NCI-H1436 (cell line): Measurements from ENCODE around the gene PRKCH.

Source experiments
- DNase-seq: peaks from one replicate; lab custom pipeline; 2025; lab: John Stamatoyannopoulos, UW

Gene PRKCH

DNA sequence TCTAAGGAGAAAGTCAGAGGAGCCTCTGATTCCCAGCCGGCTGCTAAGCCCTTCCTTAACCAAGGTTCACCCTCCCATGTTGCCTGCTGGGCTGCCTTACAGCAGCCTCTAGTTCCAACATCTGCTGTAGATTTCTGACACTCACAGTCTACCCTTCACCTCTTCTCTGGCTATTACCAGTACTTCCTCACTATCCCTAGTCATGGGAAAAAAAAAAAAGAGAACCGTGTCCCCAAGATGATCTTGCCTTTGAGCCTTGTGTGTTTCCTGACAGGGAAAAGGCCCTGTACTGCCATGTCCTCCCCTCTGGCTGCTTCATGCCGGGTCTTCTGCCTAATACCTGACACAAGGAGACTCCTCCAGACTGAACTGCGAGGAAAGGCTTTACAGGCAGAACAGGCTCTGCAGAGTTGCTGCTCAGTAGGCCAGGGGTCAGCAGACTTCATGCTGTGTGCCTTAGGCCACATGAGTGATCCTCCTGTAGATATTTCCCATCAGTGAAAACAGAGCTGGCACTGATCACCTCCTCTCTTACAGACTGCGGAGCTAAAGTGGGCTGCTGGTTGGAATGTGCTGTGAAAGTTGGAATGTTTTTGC, 46.8 kb downstream of the PRKCH start:
- no peak for DNase-seq

DNA sequence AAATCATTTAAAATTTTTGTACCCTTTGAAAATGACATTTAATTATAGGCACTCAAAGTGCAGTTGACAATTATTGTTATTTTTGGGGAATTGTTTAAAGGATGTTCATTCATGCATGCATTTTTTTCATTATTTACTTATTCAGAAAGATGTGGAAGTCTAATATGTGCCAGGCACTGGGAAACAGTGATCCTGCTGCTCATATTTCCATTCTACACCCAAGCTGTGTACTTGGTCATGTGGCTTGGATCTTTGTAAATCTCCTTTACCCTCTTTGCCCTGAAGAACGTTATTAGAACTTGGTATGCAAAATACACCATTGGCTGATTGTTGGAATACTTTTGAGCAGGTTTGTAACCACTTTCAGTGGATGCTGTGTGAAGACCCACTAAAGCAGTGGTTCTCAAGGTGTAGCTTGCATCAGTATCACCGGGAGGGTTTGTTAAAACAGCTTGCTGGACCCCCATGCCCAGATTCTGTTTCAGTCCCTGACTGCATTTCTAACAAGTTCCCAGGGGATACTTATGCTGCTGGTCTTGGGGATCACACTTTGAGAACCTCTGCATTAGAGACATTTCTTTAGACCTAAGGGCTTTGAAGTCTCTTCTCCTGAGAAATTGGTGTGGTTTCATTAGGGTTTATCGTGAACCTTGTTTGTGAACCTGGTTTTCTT, 47.5 kb downstream of the PRKCH start:
- no peak for DNase-seq

DNA sequence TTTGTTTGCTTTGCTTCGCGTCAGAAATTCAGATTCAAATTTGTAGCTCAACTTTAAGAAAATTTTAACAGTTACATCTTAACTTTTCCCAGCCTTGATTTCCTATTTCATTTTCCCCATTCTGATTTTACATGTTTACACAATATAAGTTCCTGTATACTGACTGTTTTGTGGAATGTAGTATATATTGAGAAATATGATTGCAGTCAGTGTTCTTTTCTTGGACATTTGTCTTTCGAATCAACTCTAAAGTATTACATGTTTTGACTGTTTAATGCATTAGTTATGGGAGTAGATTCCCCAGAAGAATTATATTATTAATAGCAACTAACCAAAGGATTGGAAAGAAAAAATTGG, 48.1 kb downstream of the PRKCH start:
- DNase-seq: no peak

DNA sequence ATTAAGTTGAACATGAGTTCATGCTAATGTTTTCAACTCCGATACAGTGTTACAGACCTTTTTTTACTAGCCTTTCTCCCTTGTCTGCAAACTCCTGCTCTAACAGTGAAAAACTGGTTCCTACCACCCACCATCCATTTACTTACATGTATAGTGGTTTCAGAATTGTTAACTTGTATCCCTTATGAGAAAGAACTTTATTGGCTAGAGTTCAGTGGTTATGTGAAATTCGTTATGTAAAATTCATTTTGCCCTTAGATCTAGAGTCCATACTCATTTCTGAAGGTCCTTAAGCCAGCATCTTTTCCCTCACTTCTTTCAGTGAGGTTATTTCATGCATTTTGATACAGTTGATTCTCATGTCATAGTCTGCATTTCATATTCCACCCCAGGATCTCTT, 51.0 kb downstream of the PRKCH start:
- DNase-seq: no peak

DNA sequence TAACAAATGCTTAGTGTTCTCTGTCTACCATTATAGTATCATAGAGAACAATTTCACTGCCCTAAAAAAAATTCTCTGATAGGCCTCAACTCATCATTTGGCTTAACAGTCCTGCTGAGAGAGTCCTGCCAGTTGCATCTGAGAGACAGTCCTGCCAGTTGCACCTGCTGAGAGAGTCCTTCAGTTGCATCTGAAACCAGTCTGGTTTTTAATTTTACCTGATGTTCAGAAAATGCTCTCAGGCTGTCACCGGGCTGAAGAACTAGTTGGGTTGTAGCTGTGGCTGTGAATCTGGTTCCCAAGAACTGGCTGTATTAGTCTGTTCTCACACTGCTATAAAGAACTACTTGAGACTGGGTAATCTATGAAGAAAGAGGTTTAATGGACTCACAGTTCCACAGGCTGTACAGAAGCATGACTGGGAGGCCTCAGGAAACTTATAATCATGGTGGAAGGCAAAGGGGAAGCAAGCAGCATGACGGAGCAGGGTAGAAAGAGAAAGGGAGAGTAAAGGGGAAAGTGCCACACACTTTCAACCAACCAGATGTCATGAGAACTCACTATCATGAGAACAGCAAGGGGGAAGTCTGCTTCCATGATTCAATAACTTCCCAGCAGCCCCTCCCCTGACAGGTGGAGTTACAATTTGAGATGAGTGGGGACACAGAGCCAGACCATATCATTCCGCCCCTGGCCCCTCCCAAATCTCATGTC, 51.6 kb downstream of the PRKCH start:
- DNase-seq: no peak

DNA sequence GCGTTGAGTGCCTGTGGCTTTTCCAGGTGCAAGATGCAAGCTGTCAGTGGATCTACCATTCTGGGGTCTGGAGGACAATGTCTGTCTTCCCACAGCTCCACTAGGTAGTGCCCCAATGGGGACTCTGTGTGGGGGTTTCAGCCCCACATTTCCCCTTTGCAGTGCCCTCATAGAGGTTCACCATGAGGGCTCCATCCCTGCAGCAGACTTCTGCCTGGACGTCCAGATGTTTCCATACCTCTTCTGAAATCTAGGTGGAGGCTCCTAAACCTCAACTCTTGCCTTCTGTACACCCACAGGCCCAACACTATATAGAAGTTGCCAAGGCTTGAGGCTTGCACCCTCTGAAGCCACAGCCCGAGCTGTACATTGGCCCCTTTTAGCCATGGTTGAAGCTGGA, 52.9 kb downstream of the PRKCH start:
- no peak for DNase-seq

DNA sequence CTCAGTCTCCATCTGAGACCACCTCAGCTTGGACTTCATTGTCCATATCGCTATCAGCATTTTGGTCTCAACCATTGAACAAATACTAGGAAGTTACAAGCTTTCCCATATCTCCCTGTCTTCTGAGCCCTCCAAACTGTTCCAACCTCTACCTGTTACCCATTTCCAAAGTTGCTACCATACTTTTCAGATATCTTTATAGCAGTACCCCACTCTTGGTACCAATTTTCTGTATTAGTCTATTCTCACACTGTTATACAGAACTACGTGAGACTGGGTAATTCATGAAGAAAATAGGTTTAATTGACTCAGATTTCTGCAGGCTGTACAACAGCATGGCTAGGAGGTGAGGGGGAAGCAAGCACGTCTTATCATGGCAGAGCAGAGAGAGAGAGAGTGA, 53.8 kb downstream of the PRKCH start:
- DNase-seq: no peak

DNA sequence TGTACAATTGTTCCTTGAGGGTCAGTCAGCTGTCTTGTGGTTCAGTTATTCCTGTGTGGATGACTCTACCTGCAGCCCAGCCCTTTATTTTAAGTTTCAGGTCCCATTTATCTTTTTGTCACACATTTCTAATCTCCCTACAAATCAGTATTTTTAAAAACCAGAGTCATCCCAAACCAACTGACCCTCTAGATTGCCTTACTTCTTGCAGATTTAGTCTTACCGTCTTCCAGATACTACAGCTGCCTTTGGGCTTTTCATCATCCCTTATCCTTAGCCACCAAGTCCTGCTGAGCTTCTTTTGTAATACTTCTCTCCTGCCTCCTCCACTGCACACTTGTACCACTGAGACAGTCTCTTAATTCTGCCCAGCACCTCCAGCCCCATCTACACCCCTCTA, 54.9 kb downstream of the PRKCH start:
- no peak for DNase-seq

DNA sequence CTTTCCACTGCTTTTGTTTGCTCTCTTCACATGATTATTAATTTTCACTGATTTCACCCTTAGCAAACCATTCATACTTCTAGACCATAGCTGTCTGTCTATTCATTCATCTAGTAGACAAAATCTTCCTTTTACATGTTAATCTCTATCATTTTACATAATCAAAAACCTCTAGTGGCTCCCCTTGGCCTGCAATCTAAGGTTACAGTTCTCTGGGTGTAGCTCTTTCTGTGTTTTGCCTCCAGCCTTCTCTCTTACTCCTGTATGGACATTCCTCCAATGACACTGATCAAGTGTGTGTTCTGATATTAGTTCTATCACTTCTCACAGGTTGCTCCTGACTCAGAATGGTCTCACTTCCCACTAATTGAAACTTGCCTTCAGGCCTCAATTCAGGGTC, 56.4 kb downstream of the PRKCH start:
- no peak for DNase-seq

DNA sequence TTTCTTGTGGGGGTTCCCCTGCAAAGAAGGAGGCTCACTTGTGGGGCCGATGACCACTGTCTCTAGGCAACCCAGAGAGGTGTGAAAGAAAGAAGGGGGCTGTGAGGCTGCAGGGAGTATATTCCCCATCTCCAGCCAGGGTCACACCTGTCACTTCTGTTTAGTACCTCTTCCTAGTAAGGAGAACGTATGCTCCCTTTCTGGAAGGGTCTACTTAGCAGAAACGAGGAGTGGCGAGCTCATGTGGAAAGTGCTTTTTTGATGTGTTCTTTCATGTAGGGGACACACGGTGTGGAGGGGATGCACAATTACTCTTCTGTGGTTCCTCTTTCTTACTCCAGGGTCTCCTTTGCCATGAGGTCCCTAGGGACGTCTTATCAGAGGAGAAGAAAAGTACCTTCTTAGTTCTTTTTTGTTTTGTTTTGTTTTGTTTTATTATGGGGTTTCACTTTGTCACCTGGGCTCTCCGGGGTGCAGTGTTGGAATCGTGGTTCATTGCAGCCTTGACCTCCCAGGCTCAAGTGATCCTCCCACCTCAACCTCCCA, 58.3 kb downstream of the PRKCH start:
- DNase-seq: no peak

DNA sequence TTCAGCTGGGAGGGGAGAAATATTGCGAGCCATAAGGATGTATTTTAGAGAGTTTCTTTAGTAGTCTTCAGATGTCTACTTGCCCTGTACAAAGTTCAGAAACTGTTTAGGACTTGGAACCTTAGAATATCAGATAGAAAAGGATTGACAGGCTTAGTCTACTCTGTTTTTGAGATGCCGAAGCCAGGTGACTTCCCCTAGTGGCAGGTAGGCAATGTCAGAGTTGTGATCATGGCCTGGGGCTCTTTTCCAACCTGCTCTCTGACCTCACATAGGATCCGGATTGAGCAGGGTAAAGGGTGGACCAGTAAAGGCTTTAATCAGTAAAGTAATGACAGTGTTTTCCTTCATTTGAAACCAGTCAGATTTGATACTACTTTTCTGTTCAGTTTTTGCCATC, 59.6 kb downstream of the PRKCH start:
- DNase-seq: no peak

DNA sequence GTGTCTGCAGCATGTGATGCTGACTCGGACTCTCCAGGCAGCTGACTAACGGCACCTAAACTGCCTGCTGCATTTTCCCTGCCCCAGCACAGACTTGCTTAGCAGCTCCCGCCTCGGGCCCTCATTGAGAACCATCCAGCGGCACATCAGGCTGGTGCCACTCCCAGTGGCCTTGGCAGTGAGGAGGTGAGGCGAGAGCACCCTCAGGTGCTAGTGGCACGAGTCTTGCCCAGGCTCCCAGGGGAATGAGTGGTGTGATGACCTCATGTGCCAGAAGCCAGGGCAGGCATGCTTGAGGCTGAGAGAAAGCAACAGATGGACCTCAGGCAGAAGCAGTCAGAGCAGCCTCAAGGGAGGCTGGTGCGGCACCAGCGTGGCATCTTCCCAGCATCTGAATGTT, 60.2 kb downstream of the PRKCH start:
- DNase-seq: no peak

DNA sequence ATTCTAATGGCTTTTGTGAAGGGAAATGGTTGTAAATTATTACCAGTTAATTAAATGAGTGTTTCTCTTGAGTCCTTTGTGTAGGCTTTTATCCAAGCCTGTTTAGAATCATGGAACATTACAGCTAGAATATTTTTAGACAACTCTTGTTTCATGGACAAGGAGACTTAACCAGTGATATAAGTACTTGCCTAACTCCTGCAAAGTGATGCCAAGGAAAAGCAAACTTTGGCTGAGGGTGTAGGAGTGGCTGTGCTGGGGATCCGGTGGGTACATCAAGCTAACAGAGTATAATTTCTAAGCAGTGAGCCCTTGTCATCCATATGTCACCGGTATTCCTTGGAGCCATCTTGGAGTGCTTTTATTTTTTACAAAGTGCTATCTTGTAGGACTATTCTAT, 61.5 kb downstream of the PRKCH start:
- DNase-seq: no peak

DNA sequence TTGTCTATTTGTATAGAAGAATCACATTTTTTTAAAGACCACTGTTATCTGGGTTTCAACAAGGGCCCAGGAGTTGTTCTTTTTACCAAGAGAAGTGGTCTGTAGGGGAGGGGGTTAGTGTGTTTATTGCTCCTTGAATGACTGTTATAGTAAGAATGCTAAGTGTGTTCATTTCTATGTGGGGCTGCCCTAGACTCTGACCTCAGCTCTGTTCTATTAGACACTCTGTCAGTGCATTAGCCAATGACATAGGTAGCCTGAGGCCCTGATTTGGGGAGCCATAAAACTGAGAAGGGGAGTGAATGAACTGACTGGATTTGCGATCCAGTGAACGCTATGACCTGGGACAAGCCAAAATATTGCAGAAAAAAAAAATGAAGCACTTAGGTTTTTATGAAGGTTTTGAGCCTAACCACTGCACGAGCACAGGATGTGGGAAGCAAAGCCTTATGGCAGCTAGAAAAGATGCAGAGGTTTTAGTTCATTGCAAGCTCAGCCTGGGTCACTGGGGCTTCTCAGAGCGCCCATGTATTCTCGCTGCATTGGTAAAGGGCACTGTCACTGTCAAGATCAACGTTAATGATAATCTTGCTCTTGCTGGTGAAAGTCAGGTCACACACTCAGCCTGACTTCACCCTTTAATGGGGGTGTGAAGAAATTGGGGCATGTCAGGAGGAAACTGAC, 63.8 kb downstream of the PRKCH start:
- DNase-seq: no peak

DNA sequence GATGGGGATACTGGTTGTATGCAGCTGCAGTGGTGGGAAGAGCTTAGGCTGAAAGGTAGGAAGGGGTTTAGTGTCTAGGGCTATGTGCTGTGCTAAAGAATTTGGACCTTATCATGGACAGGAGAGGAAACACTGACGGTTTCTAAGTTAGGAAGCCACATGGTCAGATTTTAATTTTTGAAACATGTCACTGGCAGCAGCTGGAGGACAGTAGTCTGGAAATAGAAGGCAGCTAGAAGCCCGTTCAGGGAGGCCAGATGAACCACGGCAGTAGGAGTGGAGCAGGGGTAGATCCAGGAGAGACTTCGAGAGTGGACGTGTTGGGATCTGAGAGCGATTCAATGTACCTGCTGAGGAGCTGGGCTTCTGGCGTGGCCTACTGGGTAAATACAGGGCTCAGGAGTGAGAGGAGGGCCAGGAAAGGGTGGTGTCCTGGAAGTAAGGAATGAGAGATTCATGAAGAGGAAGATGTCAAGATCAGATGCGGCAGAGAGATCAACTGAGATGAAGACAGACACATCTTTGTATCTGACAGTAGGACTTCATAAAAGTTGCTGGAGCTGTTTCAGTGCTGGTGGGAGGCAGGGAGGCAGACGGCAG, 64.9 kb downstream of the PRKCH start:
- no peak for DNase-seq

DNA sequence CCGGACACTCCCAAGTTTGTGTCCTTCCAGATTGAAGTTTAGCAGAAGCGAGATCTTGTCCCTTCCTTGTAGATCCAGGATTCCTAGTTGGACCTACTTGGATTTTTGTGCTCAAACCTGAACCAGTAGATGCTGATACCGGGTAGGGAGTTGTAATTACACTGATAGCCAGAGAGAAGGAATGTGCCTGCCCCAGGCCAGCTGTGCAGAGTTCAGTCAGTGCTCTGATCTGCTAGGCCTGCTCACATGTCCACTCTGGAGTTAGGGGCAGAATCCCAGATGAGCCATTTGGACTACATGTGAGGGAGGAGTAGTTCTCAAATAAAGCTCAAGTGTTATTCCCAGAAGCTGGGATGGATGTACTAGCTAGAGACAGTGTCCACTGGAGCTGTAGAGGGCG, 65.7 kb downstream of the PRKCH start:
- DNase-seq: no peak

DNA sequence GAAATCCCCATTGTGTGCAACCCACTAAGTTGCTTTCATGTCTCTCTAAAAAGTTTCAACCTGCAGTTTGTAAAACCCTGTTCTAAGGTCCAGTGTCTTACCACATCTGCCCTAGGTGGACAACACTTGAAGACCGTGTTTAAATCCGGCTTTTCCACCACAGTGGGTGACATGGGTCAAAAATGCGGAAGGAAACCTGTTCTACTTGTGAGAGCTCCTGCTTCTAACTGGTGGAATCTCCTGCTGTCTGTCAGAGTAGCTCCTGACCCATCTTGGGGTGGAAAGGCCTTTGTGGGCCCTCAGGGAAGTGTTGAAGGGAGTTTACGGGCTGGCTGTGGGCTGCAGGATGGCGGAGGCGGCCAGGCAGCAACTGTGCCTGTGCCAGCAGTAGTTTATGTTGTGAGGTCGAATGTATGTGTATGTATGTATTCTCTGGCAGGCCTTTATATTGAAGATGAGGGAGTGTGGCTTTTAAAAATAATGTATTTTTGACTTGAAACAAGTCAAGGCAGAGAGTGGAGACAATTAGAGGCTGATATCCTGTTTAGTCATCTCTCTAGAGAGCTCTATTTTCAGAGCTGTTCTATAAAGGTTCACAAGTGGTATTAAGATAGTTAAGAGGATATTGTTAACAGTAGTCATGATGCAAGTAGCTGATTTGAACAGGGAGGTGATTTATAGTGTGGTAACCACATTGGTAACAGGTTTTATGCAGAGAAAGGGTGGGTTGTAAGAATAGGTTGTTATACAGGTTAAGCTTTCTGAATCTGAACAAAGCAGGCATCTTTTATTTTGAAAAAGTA, 67.0 kb downstream of the PRKCH start:
- peak; percentile 88 for DNase-seq

DNA sequence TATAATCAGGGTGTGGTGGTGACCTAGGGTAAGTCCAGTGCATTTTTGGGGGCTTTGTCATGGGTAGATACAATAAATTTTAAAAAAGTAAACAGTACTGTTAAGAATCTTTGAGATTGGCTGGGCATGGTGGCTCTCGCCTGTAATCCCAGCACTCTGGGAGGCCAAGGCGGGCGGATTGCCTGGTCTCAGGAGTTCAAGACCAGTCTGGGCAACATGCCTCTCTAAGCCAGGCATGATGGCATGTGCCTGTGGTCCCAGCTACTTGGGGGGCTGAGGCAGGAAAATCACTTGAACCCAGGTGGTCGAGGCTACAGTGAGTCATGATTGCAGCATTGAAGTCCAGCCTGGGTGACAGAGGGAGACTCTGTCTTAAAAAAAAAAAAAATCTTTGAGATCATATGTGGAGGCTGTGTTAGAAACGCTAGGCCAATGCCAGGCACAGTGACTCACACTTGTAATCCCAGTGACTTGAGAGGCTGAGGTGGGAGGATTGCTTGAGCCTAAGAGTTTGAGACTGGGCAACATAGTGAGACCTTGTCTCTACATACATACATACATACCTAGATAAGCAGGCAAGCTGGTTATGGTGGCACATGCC, 67.7 kb downstream of the PRKCH start:
- no peak for DNase-seq

DNA sequence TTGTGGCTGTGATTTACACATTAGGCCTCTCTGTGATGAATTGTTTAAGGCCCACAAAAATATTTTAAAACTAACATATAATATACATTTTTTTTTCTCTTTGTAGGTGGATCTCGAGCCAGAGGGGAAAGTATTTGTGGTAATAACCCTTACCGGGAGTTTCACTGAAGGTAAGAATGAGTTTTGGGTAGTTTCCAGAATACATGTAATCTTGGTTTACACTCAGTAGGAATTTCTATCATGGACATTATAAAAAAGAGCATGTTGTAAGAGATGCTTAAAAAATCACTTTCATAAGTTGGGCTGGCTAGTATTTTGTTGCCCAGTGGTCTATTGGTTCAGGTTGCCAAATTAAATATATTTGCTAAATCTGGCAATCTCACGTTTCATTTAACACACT, 69.7 kb downstream of the PRKCH start:
- DNase-seq: no peak

DNA sequence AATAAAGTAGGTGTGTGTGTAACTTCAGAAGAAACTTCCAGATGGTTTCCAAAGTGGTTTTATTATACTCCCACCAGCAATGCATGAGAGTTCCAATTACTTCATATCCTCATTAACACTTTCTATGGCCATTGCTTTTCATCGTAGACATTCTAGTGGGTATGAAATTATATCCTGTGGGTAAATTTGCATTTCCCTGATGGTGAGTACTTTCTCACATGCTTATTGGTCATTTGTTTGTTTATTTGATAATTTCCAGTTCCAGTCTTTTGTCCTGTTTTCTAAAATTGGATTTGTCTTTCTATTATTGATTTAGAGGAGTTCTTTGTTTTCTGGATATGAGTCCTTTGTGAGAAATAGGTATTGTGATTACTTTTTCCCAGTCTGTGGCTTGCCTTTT, 70.9 kb downstream of the PRKCH start:
- DNase-seq: no peak

DNA sequence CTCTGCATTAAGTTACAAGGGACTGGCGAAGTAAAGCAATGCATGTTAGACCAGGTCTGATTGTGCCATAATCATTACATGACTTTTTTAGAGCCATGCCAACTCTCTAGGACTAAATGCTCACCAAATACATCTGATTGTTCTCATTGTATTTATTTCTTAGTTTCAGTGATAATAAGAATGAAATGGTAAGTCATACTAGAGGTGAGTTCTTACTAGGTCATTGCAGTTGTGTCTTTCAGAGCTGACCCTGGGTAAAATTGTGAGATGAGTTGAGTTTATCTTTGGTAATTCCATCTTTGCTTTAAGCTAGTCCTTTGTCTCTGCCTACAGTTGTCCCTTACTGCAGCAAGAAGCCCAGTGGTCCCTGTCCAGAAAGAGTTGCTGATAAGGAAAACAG, 73.2 kb downstream of the PRKCH start:
- no peak for DNase-seq
